ENCODE measurements around the gene CTBP2.

Gene CTBP2

DNA sequence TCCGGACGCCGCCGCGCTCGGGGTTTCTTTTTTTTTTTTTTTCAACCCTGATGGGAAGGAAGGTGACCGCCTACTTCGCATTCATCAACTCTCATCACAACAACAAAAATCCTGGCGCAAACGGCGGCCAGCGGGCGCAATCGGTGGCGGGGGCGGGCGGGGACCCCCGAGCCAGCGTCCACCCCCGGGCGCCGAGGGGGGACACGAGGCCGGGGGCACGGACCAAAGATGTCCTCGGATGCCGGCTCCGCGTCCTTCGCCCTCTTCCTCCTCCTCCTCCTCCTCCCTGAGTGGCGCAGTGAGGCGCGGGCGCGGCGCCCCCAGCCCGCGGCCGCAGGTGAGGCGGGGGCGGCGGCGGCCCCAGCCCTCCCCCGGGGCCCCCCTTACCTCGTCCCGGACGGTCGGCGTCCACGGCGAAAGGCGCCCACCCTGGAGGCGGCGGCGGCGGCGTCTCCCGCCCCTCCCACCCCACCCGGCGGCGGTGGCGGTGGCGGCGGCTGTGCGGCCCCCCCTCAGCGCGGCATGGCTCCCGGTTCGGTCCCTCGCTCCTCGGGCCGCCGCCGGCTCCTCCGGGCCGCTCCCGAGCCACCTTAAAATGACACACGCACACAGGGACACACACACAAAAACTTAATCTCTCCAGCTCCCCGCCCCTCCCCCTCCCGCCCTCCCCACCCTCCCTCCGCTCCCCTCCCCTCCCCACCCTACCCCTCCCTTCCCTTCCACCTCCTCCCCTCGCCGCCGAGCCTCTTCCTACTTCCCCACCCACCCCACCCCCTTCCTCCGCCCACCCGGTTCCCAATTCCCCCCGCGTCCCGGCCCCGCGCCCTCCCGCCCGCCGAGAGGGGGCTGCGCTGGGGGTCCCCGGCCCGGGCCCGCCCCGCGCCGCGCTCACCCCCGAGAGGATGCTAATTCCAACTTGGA lies at the start of gene CTBP2:
TSS of gene CTBP2 (minus strand) at position 632 of the 924 bp plus-strand sequence.
- peak; percentile 72 for DNase-seq

DNA sequence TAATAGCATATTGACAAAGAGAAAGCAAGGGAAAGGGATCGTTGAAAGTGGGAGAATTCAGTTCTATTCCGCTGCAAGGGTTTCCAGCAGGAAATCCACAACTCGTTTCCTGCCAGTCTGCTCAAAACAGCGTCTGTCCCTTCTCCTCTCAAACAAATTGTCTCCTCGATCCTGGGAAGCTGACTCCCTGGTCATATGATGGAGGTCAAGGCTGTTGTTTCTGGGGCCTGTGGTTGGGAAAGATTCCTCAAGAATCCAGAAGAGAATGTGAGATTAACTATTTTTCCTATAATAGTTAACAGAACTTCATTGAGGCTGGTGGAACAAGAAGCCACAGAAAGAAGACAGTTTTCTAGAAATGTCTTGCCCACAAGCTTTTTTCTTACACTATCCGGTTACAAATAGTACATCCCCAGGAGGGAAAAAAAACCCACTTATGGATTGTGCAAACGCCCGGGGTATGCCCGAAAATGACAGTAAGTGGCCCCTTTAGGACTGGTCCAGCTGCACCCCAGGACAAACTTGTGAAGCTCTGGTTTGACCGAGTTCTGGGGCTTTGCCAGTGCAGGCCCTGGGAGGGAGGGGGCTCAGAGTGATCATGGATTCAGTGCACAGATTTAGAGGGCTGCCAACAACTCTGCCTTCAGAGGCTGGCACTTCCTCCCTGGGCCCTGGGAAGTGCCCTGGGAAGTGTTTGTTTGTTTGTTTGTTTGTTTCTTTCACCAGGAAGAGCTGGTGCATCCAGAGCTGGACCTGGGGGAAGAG lies 49.4 kb upstream of the CTBP2 start:
- no peak for DNase-seq

DNA sequence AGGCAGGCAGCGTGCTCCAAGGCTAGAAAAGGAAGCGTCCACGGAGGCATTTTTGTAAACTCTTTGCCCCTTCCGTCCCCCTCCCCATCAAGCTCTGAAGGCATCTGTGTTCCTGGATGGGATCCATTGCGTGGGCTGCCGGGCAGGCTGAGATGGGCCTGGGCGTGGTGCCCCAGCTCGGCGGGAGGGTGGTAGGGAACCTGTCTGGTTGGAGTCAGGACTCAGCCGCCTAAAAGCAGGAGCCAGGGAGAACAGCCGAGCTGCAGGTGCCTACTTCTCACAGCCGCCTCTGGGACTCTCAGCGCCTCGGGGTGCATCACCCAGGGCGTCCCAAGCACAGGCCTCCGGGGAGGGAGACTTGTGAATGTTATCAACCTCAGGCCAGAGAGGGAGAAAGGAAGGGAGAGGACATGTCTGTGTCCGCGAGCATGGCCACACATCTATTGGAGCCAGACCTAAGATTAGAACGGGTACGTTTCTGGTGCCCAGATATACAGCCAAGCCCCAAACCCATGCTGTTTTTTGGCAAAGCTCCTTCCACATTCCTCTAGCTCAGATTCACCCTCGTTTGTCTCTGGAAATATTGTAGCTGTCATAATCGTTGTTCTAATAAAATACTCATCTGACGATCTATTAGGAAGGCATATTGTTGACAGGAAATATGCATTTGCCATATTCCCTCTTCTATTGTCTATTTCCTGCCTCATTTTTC lies 48.6 kb upstream of the CTBP2 start:
- DNase-seq, result no peak

DNA sequence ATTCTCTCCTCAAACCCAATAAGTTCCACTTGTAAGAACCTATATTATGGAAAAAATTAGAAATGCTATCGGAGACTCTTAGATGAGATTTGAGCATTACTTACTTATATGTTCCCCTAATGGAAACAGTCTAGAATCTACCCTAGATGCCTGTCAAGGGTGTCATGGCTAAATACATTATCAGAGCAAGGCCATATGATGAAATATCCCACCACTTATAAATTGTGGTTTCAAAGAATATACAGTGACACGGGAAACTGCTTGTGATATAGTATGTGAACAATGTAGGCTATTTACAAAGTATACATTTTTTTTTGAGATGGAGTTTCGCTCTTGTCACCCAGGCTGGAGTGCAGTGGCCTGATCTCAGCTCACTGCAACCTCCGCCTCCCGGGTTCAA lies 46.3 kb upstream of the CTBP2 start:
- DNase-seq, result no peak

DNA sequence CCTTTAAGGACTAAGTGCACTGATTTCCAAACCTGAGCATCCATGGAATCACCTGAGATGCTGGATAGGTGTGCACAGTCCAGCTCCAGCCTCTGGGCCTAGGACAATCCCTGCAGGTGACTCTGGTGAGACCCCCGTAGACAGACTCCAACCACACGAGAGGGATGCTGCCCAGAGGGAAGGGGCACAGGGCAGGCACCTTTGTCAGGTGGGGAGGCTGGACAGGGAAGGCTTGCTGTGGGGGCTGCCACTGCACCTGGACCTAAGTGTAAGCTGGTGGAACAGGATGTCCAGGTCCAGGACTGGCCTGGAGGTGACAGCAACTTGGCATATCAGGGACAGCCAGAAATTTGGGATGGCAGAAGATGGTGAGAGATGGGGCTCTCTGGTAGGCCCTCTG lies 45.1 kb upstream of the CTBP2 start:
- no peak for DNase-seq

DNA sequence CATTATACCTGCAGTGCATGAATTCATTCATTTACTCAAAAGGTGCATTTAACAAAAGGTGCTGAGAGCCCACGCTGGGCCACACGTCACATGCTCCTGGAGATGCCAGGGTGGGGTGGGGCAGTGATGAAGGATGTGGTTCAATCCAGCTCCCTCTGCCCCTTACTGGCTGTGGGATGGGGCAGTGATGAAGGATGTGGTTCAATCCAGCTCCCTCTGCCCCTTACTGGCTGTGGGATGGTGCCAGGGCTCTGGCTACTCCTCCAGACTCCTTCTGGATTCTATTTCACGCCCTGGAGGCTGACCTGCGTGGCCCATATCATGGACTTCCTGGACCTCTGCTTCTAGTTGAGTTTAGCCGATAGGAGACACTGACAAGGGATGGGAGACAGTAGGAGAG lies 44.0 kb upstream of the CTBP2 start:
- no peak for DNase-seq

DNA sequence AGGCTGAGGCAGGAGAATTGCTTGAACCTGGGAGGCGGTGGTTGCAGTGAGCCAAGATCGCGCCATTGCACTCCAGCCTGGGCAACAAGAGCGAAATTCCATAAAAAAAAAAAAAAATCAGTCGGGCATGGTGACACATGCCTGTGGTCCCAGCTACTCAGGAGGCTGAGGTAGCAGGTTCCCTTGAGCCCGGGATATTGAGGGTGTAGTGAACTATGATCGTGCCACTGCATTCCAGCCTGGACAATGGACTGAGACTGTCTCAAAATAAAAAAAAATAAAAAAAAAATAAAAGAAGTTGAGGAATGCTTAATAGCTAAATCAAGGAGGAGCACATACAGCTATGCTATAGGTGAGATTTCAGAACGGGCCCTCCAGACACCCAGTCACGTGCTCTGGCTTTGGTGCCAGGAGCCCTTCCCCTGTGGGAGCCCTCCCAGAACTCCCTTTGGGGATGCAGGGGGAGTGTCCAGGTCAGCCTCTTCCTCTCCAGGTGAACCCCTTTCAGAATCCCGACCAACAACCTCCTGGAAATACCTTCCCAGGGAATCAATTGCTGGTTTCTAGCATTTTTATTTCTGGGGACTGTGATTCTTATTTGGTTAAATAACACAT lies 42.9 kb upstream of the CTBP2 start:
- no peak for DNase-seq

DNA sequence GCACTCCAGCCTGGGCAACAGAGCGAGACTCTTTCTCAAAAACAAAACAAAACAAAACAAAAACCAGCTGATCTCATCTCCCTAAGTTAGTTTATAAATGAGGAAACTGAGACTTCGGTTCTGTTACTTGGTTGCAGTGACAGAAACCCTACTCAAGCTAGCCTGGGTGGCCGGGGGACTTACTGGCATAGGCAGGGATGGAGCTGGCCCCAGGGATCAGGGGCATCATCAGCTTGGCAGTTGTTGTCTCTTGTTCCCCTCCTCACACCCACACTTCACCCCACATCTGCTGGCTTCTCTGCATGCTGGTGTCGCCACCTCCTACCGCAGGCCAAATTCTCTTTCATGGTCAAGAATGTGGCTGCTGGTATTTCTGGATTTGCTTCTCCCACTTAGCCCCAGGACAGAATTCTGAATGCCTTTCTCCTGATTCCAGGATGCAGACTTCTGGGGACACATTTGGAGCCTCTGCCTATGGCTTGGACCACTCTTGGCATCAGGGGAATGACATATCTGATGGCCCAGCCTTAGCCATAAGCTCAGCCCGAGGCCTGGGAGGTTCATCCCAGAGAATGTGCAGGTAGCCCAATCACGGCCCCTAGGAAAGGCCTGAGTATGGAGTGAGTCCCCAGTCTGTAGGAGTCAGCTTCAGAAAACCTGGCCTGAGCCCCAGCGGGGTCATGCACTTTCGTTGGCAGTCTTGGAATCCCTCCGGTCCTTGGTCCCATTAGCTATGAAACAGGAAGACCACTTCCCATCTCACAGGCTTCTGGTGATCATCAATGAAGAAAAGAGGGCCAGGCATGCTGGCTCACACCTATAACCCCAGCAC lies 41.6 kb upstream of the CTBP2 start:
- DNase-seq, result no peak

DNA sequence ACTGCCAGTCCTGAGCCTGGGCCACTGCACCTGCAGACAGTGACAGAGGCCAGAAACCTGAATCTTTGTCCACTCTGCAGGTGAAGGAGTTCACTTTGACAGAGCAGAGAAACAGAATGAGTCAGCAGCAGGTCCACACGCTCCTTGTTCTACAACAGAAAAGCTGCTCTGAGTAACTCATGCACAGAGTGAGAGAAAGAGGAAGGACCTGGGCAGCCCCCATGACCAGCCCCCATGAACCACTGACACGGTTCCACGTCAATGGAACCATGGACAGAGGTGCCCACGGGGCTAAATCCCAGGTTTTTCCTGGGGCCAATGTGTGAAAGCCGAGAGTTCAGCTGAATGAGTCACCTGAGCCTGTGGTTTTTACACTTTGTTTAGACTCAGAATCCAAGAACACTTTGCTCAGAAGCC lies 40.8 kb upstream of the CTBP2 start:
- DNase-seq, result no peak

DNA sequence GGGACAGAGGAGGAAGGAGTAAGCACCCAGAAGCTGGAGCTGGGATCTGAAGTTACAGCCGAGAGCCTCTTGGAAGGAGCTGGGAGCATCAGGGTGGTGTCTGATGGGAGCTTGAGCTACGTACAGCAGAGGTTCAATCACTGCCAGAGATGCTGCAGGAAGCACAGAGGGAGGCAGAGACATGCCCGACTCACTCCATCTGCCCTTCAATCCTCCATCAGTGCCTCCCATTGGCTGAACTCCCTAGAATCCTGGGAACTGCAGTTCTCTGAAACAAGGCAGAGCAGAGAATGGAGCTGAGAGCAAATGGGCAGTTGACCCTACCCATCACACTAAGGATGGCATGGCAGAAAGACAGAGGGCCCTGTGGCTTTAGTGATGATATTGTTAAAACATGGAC lies 40.0 kb upstream of the CTBP2 start:
- DNase-seq, result no peak

DNA sequence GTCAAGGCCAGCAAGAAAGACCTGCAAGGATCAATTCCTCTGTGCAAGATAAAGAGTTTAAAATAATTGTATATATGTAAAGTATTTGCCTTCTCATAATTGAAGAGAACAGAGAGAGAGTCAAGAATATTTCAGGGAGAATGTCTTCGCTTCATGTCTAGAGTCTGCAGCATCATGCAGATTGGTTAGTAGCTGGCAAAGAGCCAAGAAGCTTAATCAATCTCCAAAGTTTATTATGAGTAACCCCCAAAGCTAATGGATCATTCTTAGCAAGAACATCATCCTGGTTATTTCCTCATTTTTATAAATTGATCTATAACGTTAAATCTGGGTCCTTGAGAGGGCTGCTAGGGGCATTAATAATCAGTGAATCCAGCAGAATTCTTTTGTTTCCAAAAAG lies 38.9 kb upstream of the CTBP2 start:
- no peak for DNase-seq

DNA sequence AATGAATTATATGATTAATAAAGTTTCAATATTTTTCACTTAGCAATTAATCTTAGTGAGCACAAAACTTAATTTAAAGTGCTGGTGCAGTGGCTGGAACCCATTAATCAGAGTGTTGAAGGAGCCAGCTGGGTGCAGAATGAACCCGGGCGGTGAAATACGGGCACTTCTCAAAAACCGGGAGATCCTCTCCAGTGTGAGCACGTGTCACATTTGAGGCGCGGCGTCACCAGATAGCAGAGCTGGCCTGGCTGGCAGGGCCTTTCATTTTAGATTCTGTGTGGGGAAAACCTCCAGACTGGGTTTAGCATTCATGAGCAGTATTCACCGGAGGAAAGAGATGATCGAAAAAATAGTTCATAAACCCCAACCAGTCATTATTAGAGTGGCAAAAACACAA lies 34.5 kb upstream of the CTBP2 start:
- DNase-seq, result no peak

DNA sequence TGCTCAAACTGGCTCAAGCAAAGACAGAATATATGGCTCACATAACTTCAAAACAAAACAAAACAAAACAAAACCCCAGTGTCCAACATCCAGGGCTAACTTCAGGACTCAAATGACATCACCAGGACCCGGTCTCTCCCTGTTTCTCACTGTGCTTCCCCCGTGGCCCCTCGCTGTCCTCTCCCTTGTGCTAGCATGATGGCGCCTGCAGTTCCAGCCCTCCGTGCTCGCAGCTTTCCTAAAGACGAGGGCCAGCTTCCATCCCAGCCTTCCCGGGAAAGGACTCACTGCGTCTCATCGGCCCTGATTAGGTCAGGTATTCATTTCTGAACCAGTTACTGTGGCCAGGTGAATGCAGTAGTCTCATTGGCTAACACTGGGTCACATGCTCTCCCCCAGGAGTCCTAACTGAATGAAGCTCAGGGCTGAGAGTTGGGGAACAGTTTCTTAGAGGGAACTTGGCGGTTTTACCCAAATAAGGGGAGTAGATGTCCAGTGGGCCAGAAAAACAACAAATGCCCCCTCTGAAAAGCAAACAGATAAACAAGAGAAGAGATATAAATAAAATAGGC lies 33.0 kb upstream of the CTBP2 start:
- DNase-seq, result no peak

DNA sequence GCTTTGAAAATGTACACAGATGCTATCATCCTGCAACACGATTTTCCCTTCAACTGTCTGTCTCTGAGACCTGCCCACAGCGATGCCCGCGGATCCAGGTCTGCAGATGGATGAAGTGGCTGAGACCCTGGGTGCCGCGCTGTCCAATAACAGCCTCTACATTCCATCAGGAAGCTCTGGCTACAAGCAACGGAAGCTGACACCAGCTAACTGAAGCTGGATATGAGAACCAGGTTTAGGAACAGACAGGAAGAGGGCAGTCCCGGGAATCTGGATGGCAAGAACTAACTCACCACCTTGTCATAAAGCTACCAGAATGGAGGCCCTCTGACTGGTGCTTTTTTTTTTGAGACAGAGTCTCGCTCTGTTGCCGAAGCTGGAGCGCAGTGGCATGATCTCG lies 32.3 kb upstream of the CTBP2 start:
- DNase-seq, result no peak

DNA sequence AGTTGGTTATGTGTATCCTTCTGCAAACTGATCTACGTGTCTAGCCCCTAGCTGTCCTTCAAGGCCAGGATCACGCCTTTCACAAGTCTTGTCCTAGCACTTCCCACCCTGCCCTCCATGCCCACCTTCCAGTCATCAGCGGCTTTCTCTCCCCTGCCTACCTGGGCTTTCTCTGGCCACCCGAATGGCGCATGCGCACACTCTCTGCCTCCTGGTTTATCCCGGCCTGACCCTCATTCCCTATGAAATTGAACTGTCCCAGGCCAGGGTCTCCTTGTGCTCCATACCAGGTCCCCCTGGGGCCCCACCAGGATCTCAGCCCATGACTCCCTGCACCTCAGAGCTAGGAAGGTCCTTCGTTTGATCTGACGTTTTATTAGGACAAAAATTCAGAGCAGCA lies 31.6 kb upstream of the CTBP2 start:
- DNase-seq, result no peak

DNA sequence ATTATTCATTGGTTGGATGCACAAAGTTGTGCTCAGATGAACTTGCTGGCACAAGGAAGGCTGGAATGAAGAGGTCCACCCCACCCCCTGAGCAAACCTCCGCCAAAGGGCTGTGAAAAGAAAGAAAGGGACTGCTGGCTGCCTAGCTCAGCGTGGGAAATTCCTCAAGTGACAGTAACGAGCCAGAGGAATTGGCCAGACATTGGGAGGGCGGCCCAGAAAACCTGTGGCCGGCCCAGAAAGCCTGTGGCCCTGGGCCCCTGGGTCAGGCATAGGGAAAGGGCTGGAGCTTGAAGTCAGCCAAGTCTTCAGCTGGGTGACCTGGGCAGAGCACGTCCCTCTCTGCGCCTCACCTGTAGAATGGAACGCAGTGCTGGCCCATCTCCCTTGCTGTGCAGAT lies 30.6 kb upstream of the CTBP2 start:
- DNase-seq, result no peak

DNA sequence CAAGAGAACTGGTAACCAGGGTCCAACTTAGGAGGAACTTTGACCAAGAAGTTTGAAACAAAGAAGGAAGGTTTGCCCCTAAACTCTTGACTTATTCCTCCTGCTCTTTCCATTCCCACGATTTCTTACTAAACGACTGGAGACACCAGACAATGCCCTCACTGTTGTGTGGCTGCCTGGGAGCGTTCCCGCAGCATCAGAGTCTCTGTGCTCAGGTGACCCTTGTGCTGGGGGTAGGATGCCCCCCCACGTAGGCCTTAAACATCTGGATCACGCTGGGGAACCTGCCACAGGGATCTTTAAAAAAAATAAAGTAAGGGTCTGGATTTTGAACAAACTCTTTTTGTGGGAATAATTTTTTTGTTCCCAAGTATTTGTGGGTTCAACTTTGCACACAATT lies 30.1 kb upstream of the CTBP2 start:
- no peak for DNase-seq

DNA sequence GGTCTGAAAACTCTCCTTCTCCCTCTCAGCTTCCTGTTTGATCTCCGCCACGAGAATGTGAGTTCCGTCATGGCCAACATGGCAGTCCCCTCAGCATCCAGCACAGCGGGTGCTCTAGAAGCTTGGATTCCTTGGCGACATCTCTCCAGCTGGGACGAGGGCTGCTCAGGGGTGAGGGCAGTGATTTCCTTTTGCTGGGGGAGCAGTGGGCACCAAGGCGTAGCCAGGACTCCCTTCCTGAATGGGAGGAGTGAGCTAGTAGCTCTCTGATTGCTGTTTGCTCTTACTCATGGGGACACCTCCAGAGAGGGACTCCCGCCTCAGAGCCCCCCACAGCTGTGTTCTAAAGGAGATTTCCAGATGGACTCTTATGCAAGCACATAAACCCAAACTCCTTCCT lies 28.8 kb upstream of the CTBP2 start:
- no peak for DNase-seq

DNA sequence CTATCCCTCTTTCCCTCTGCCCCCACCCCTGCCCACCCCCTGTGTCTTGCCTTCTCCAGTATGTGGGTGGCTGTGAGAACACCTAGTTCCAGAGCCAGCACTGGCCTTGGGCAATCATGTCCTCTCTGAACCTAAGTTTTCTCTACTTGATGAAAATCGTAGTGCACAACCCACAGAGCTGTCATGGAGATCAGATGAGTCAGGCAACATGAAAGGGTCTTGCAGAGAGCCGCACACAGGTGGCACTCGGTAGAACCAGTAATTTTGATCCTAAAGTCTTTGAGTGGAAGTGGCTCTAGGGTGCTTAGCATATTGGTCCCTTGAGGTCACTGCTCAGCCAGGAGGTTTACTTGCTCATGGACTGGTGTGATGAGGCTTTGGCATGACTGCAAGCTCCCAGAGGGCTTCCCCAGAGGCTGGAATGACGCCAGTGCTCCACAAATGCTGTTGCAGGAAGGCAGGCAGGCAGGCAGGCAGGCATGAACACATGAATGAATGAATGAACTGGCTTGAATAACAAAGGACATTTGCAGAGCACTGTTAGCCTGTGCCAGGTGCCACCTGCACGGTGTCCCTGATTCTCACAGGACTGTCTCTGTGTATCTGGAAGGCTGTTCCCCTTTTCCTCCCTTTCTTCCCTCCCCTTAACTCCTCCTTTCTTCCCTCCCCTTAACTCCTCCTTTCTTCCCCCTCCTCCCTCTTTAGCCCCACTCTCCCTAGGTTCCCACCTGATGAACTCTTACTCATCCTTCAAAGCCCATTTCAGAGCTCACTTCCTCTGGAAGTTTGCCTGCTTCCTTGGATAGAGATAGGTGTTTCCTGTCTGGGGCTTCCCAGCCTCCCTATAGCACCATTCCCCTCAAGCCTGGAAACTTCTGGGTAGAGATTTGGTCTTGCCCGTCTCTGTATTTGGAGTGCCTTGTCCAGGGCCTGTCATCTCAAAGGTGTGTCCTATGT lies 27.2 kb upstream of the CTBP2 start:
- no peak for DNase-seq

DNA sequence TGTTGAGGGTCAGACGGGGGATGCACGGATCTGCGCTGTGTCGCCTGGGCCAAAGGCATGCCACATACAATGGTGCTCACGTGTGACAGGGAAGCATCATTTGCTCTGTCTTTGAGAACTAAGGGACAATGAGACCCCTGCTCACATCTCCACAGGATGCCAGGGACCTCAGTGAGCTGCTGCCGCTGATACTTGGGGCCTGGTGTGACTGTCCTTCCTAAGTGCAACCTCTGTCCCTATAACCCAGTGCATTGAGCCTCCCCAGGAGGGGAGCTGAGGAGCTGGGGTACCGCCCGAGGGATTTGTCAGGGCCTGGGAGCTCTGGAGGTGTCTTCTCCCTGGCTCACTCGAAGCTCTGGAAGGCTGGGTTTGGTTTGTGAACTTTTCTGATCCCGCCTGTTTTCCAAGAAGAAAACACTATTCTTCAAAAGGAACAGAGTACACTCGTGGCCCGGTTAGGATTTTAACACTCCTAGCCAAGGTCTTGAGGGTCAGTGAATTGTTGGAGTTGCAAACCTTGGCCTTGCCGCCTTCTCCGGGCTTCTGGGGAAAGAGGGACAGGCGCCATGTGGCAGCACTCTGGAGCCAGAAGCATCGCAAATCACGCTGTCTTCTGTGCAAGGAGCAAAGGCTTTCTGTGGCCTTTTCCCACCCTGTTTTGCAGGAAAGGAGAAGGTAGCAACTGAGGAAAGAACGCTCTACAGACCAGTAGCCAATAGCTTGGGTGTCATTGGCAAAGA lies 26.2 kb upstream of the CTBP2 start:
- DNase-seq, result no peak
